ENCODE measurements around the gene CALHM1.
"Not testable (repeated sequence)": the region's sequence is repeated elsewhere in the genome, so short reads cannot be mapped to it uniquely, and the experiment has no call there.

The CALHM1 gene

DNA sequence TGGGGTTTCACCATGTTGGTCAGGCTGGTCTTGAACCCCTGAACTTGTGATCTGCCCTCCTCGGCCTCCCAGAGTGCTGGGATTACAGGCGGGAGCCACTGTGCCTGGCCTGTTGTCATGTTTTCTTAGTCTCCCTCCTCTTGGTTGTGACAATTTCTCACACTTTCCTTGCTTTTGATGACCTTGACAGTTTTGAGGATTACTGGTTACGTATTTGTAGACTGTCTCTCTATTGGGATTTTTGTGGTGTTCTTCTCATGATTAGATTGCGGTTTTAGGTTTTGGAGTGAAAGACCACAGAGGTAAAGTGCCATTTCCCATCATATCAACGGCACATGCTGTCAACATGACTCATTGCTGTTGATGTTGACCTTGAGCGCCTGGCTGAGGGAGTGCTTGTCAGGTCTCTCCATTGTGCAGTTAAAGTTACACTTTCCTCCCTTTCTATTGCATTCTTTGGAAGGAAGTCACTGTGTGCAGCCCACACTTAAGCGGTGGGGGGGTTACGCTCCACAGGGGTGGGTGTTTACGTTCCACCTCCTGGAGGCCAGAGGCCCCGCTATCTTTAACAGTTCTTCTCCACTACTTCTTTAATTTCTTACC lies 45.6 kb upstream of the CALHM1 start:
- Histone ChIP-seq H2AFZ (ENCODE audit: low read length) (peak overlapping the region; percentile 24; the same call in 1 of the 2 replicates), H3K9me2 (replicated peaks; ENCODE audit: low read depth, low read length) (no peaks in the 10 kb centered on the region), H3K4me2 (ENCODE audit: low read depth, low read length, poor library complexity, severe bottlenecking) (peak overlapping the region; percentile 29), H3K9ac (ENCODE audit: low read depth, low read length, poor library complexity, severe bottlenecking) (no peak overlapping the region), H3F3A (ENCODE audit: low read depth) (no peaks in the 10 kb centered on the region), H3K27me3 (ENCODE audit: insufficient read depth, low read length, poor library complexity, severe bottlenecking) (no peaks in the 10 kb centered on the region), H3K9me3 (ENCODE audit: insufficient read depth, low read depth, low read length) (no peaks in the 10 kb centered on the region), H3K4me1 (ENCODE audit: insufficient read depth, low read length, poor library complexity, severe bottlenecking) (peaks cover 7% of the 10 kb centered on the region), H3K4me3 (ENCODE audit: low read length, poor library complexity, severe bottlenecking) (no peak overlapping the region), H3K36me3 (ENCODE audit: insufficient read depth, low read length) (no peaks in the 10 kb centered on the region), H4K20me1 (ENCODE audit: insufficient read depth, low read length, poor library complexity, severe bottlenecking) (no peaks in the 10 kb centered on the region), H3K79me2 (ENCODE audit: insufficient read depth, low read length) (no peaks in the 10 kb centered on the region)
- no peak for TF ChIP-seq EZH2phosphoT487 (IDR thresholded peaks at IDR 0.05; ENCODE audit: borderline replicate concordance)
- TF ChIP-seq, protein P1, sequence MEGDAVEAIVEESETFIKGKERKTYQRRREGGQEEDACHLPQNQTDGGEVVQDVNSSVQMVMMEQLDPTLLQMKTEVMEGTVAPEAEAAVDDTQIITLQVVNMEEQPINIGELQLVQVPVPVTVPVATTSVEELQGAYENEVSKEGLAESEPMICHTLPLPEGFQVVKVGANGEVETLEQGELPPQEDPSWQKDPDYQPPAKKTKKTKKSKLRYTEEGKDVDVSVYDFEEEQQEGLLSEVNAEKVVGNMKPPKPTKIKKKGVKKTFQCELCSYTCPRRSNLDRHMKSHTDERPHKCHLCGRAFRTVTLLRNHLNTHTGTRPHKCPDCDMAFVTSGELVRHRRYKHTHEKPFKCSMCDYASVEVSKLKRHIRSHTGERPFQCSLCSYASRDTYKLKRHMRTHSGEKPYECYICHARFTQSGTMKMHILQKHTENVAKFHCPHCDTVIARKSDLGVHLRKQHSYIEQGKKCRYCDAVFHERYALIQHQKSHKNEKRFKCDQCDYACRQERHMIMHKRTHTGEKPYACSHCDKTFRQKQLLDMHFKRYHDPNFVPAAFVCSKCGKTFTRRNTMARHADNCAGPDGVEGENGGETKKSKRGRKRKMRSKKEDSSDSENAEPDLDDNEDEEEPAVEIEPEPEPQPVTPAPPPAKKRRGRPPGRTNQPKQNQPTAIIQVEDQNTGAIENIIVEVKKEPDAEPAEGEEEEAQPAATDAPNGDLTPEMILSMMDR (conservative IDR thresholded peaks at IDR 0.05; ENCODE audit: low read length): no peak

DNA sequence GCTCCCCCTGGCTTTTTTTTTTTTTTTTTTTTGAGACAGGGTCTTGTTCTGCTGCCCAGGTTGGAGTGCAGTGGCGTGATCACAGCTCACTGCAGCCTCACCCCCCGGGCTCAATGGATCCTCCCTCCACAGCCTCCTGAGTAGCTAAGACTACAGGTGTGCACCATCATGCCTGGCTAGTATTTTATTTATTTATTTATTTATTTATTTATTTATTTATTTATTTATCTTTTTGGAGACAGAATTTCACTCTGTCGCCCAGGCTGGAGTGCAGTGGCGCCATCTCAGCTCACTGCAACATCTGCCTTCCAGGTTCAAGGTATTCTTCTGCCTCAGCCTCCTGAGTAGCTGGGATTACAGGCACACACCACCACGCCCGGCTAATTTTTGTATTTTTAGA lies 45.1 kb upstream of the CALHM1 start:
- H3K9ac ChIP-seq (ENCODE audit: low read depth, low read length, poor library complexity, severe bottlenecking); H2AFZ ChIP-seq (ENCODE audit: low read length); H3K79me2 ChIP-seq (ENCODE audit: insufficient read depth, low read length); H3K9me3 ChIP-seq (ENCODE audit: insufficient read depth, low read depth, low read length); H3F3A ChIP-seq (ENCODE audit: low read depth); H4K20me1 ChIP-seq (ENCODE audit: insufficient read depth, low read length, poor library complexity, severe bottlenecking); H3K4me3 ChIP-seq (ENCODE audit: low read length, poor library complexity, severe bottlenecking); H3K4me1 ChIP-seq (ENCODE audit: insufficient read depth, low read length, poor library complexity, severe bottlenecking); H3K36me3 ChIP-seq (ENCODE audit: insufficient read depth, low read length); H3K9me2 ChIP-seq (replicated peaks; ENCODE audit: low read depth, low read length); H3K27me3 ChIP-seq (ENCODE audit: insufficient read depth, low read length, poor library complexity, severe bottlenecking): not testable (repeated sequence)
- H3K4me2 ChIP-seq (ENCODE audit: low read depth, low read length, poor library complexity, severe bottlenecking): peak overlapping the region; percentile 29

DNA sequence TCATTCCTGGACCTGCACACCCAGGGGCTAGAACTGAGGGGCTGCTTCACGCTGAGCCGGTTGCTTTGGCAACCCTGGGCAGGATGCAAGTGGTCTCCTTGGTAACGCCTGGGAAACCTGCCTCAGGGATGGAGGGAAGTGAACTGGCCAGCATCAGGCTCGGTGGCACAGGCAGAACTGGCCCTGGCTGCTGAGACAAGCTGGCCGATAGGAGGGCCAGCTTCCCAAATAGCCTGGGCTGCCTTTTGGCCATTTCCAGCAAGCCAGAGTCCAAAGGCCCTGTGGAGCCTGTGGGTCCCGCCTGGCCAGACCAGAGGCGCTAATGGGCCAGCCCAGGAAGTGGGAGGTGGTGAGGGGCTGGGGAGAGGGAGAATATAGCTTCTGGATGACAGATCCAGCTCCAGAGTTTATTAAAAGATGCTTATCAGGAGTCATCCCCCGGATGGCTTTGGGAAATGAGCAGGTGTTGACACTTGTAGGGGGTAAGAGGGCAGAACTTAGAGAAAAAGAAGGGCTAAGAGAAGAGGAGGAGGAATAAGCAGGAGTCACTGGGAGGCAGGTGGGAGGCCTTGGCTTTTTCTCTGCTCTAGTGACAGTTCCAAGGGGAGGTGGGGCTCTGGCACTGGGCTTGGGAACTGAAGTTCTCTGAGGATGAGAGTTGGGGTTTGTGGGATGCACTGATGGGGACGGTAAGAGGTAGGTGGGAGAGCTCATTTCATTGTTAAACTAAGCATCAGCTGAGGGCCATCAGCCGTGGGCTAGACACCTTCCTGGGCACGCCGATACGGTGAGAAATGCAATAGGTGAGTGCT lies 44.4 kb upstream of the CALHM1 start:
- H2AFZ ChIP-seq (ENCODE audit: low read length): no peak overlapping the region
- H3K9me2 ChIP-seq (replicated peaks; ENCODE audit: low read depth, low read length): no peaks in the 10 kb centered on the region
- H3K79me2 ChIP-seq (ENCODE audit: insufficient read depth, low read length): no peaks in the 10 kb centered on the region
- H3F3A ChIP-seq (ENCODE audit: low read depth): no peaks in the 10 kb centered on the region
- H4K20me1 ChIP-seq (ENCODE audit: insufficient read depth, low read length, poor library complexity, severe bottlenecking): no peaks in the 10 kb centered on the region
- H3K4me3 ChIP-seq (ENCODE audit: low read length, poor library complexity, severe bottlenecking): no peak overlapping the region
- H3K9ac ChIP-seq (ENCODE audit: low read depth, low read length, poor library complexity, severe bottlenecking): no peak overlapping the region
- no peak for TF ChIP-seq EZH2phosphoT487 (IDR thresholded peaks at IDR 0.05; ENCODE audit: borderline replicate concordance)
- TF ChIP-seq, protein P1 (conservative IDR thresholded peaks at IDR 0.05; ENCODE audit: low read length): no peak
- H3K4me2 ChIP-seq (ENCODE audit: low read depth, low read length, poor library complexity, severe bottlenecking): no peak overlapping the region
- no peaks in the 10 kb centered on the region for H3K36me3 ChIP-seq (ENCODE audit: insufficient read depth, low read length)
- no peaks in the 10 kb centered on the region for H3K9me3 ChIP-seq (ENCODE audit: insufficient read depth, low read depth, low read length)
- H3K4me1 ChIP-seq (ENCODE audit: insufficient read depth, low read length, poor library complexity, severe bottlenecking): peaks cover 7% of the 10 kb centered on the region
- H3K27me3 ChIP-seq (ENCODE audit: insufficient read depth, low read length, poor library complexity, severe bottlenecking): no peaks in the 10 kb centered on the region
